Mammary epithelial cell (primary cell): ENCODE data around the gene PELI2.

Experiments
- CTCF ChIP-seq, 2 donors: IDR thresholded peaks in 1 of 2; conservative IDR thresholded peaks in 1 of 2; 2 replicates each; pipeline ENCODE4 v1.5.1; 2011 to 2012; ENCODE audit warnings: inconsistent platforms in 2 of 2, low read length in 2 of 2, mild to moderate bottlenecking in 2 of 2, control low read depth in 1 of 2, low read depth in 1 of 2; ENCODE audit not compliant: insufficient read depth in 1 of 2; ENCODE audit errors: extremely low read depth in 1 of 2
- EZH2 ChIP-seq: IDR thresholded peaks from 2 replicates; pipeline ENCODE4 v1.6.1; 2012; ENCODE audit warnings: low read length, inconsistent platforms, borderline replicate concordance

- no peak for TF ChIP-seq EZH2
- TF ChIP-seq CTCF (conservative IDR thresholded peaks at IDR 0.05 in 1 of 2, IDR thresholded peaks at IDR 0.05 in 1 of 2; ENCODE audit: extremely low read depth in 1 of 2, insufficient read depth in 1 of 2, low read depth in 1 of 2, low read length in 2 of 2) = no peak
Measured at GRCh38 chr14:56081139-56081538, 37.1 kb upstream of the PELI2 start.
